T47D (cell line): ENCODE measurements around the gene LUC7L3.
"Not testable (repeated sequence)": the region's sequence is repeated elsewhere in the genome, so short reads cannot be mapped to it uniquely, and the experiment has no call there.

Source experiments
- DNase-seq, 2 experiments: peaks; one replicate each; pipeline versions ENCODE4 v3.0.0 to v3.0.0-alpha.2; 2011 to 2012; ENCODE audit warnings: low read depth in 1 of 2, low spot score in 1 of 2
- JUND ChIP-seq: IDR thresholded peaks from 2 replicates; pipeline ENCODE4 v1.6.1; 2012; ENCODE audit warnings: low read depth
- in situ Hi-C: cut with HindIII; loops from 2 replicates; pipeline ENCODE4 v1.10.0; 2016; ENCODE audit warnings: low sequenced_read_pairs, low pct_unique_long_range_greater_than_20kb

LUC7L3 gene

GRCh38 chr17:50793007-50793406 is 73.6 kb downstream of the LUC7L3 start:
- no peak for TF ChIP-seq JUND
- no peak for DNase-seq
- in situ Hi-C loops: no loop called here

GRCh38 chr17:50794361-50794760 is 75.0 kb downstream of the LUC7L3 start:
- no peak for DNase-seq
- TF ChIP-seq JUND: no peak
- in situ Hi-C loops: no loop called here

- in situ Hi-C loops: no loop called here
- peak in 1 of 2 experiments; percentile 35 for DNase-seq
- TF ChIP-seq JUND: no peak
These were observed 77.9 kb downstream of the LUC7L3 start for GRCh38 chr17:50797135-50797810.

GRCh38 chr17:50798424-50799288 is 79.3 kb downstream of the LUC7L3 start:
- no peak for DNase-seq
- no peak for TF ChIP-seq JUND
- in situ Hi-C loops: no loop called here

GRCh38 chr17:50799582-50799981 is 80.2 kb downstream of the LUC7L3 start:
- in situ Hi-C loops: no loop called here
- TF ChIP-seq JUND: no peak
- DNase-seq: no peak

GRCh38 chr17:50800196-50800700 is 80.8 kb downstream of the LUC7L3 start:
- DNase-seq: no peak
- TF ChIP-seq JUND: no peak

GRCh38 chr17:50802609-50803571 is 83.5 kb downstream of the LUC7L3 start:
- in situ Hi-C loops: no loop called here
- TF ChIP-seq JUND: no peak
- DNase-seq: no peak

More at GRCh38 chr17:50800196-50800700, 80.8 kb downstream of the LUC7L3 start:
- in situ Hi-C loops: no loop called here

GRCh38 chr17:50803676-50804075 is 84.3 kb downstream of the LUC7L3 start:
- no peak for TF ChIP-seq JUND
- in situ Hi-C loops: no loop called here
- DNase-seq: no peak

- in situ Hi-C loops, DNase-seq: not testable (repeated sequence)
These were observed 85.5 kb downstream of the LUC7L3 start for GRCh38 chr17:50804749-50805475.

- no peak for TF ChIP-seq JUND
- no peak for DNase-seq
- in situ Hi-C loops: no loop called here
These were observed 86.1 kb downstream of the LUC7L3 start for GRCh38 chr17:50805486-50805885.
